ENCODE measurements around the gene HSD17B12. TPM values are rescaled to one million over a fixed set of nuclear protein-coding genes. Genes with fewer than 3 reads are reported as not detected.

Gene HSD17B12
- total RNA-seq, 2 experiments from 2014 or later: 31.7 to 33.8 TPM

GRCh38 chr11:43732225-43732624 is 51.7 kb downstream of the HSD17B12 start:
- no peak for DNase-seq
- H3K4me1 Mint-ChIP-seq (ENCODE audit: low read depth): peaks cover 11% of the 10 kb centered on the region
- H3K27me3 Mint-ChIP-seq (ENCODE audit: low read depth): no peaks in the 10 kb centered on the region
- peaks cover 39% of the 10 kb centered on the region for H3K36me3 Mint-ChIP-seq (ENCODE audit: low read depth)
- CTCF ChIA-PET: no interaction called here
- intact Hi-C loops (cut with micrococcal nuclease): no loop called here
- H3K4me3 Mint-ChIP-seq: no peak overlapping the region
- no peak overlapping the region for H3K27ac Mint-ChIP-seq
- peaks cover 2% of the 10 kb centered on the region for H3K9me3 Mint-ChIP-seq

GRCh38 chr11:43734256-43734655 is 53.7 kb downstream of the HSD17B12 start:
- CTCF ChIA-PET: no interaction called here

GRCh38 chr11:43735115-43735514 is 54.6 kb downstream of the HSD17B12 start:
- peaks cover 49% of the 10 kb centered on the region for H3K36me3 Mint-ChIP-seq (ENCODE audit: low read depth)
- no peaks in the 10 kb centered on the region for H3K27me3 Mint-ChIP-seq (ENCODE audit: low read depth)
- no peak overlapping the region for H3K4me3 Mint-ChIP-seq
- intact Hi-C loops (cut with micrococcal nuclease): no loop called here
- peaks cover 11% of the 10 kb centered on the region for H3K4me1 Mint-ChIP-seq (ENCODE audit: low read depth)
- no peak for DNase-seq
- CTCF ChIA-PET: no interaction called here
- no peak overlapping the region for H3K27ac Mint-ChIP-seq
- H3K9me3 Mint-ChIP-seq: peaks cover 2% of the 10 kb centered on the region

More at GRCh38 chr11:43734256-43734655, 53.7 kb downstream of the HSD17B12 start:
- peaks cover 47% of the 10 kb centered on the region for H3K36me3 Mint-ChIP-seq (ENCODE audit: low read depth)
- no peak overlapping the region for H3K27ac Mint-ChIP-seq
- intact Hi-C loops (cut with micrococcal nuclease): no loop called here
- no peaks in the 10 kb centered on the region for H3K27me3 Mint-ChIP-seq (ENCODE audit: low read depth)
- peaks cover 11% of the 10 kb centered on the region for H3K4me1 Mint-ChIP-seq (ENCODE audit: low read depth)
- no peak overlapping the region for H3K4me3 Mint-ChIP-seq
- no peak for DNase-seq
- peaks cover 2% of the 10 kb centered on the region for H3K9me3 Mint-ChIP-seq

- Mint-ChIP-seq H3K4me1 (ENCODE audit: low read depth) (peaks cover 11% of the 10 kb centered on the region), H3K9me3 (peaks cover 2% of the 10 kb centered on the region), H3K36me3 (ENCODE audit: low read depth) (peaks cover 55% of the 10 kb centered on the region), H3K27me3 (ENCODE audit: low read depth) (no peaks in the 10 kb centered on the region), H3K27ac (no peak overlapping the region), H3K4me3 (no peak overlapping the region)
- CTCF ChIA-PET: no interaction called here
- DNase-seq: no peak
- intact Hi-C loops (cut with micrococcal nuclease): no loop called here
Observed at GRCh38 chr11:43735961-43736360, 55.4 kb downstream of the HSD17B12 start.

- Mint-ChIP-seq H3K27ac (no peak overlapping the region), H3K36me3 (ENCODE audit: low read depth) (peaks cover 50% of the 10 kb centered on the region), H3K4me3 (no peak overlapping the region), H3K27me3 (ENCODE audit: low read depth) (no peaks in the 10 kb centered on the region), H3K4me1 (ENCODE audit: low read depth) (peaks cover 11% of the 10 kb centered on the region), H3K9me3 (peaks cover 2% of the 10 kb centered on the region)
- intact Hi-C loops (cut with micrococcal nuclease): no loop called here
- no peak for DNase-seq
- CTCF ChIA-PET: interaction anchor here (0.6 kb wide), 1 partner anchor 464 kb away, joined by 4 read pairs; no protein-coding TSS in a partner anchor
Observed at GRCh38 chr11:43736502-43737200, 56.1 kb downstream of the HSD17B12 start.

- Mint-ChIP-seq H3K4me1 (ENCODE audit: low read depth) (peaks cover 11% of the 10 kb centered on the region), H3K4me3 (no peak overlapping the region), H3K9me3 (peaks cover 2% of the 10 kb centered on the region), H3K27me3 (ENCODE audit: low read depth) (no peaks in the 10 kb centered on the region), H3K27ac (no peak overlapping the region), H3K36me3 (ENCODE audit: low read depth) (peaks cover 46% of the 10 kb centered on the region)
- intact Hi-C loops (cut with micrococcal nuclease): no loop called here
- DNase-seq: no peak
- CTCF ChIA-PET: interaction anchor here (0.6 kb wide), 1 partner anchor 465 kb away, joined by 4 read pairs; no protein-coding TSS in a partner anchor
Observed at GRCh38 chr11:43737201-43737590, 56.7 kb downstream of the HSD17B12 start.

GRCh38 chr11:43738600-43739409 is 58.3 kb downstream of the HSD17B12 start:
- CTCF ChIA-PET: no interaction called here
- H3K27me3 Mint-ChIP-seq (ENCODE audit: low read depth): no peaks in the 10 kb centered on the region
- peaks cover 11% of the 10 kb centered on the region for H3K4me1 Mint-ChIP-seq (ENCODE audit: low read depth)
- peaks cover 11% of the 10 kb centered on the region for H3K9me3 Mint-ChIP-seq
- peaks cover 46% of the 10 kb centered on the region for H3K36me3 Mint-ChIP-seq (ENCODE audit: low read depth)
- intact Hi-C loops (cut with micrococcal nuclease): no loop called here
- DNase-seq: no peak
- no peak overlapping the region for H3K27ac Mint-ChIP-seq
- no peak overlapping the region for H3K4me3 Mint-ChIP-seq

- H3K9me3 Mint-ChIP-seq: peaks cover 20% of the 10 kb centered on the region
- CTCF ChIA-PET: no interaction called here
- H3K4me3 Mint-ChIP-seq: no peak overlapping the region
- H3K36me3 Mint-ChIP-seq (ENCODE audit: low read depth): peaks cover 39% of the 10 kb centered on the region
- H3K27ac Mint-ChIP-seq: no peak overlapping the region
- intact Hi-C loops (cut with micrococcal nuclease): no loop called here
- DNase-seq: no peak
- H3K27me3 Mint-ChIP-seq (ENCODE audit: low read depth): no peaks in the 10 kb centered on the region
- no peaks in the 10 kb centered on the region for H3K4me1 Mint-ChIP-seq (ENCODE audit: low read depth)
Observed at GRCh38 chr11:43746670-43747069, 66.1 kb downstream of the HSD17B12 start.

GRCh38 chr11:43747130-43747802 is 66.7 kb downstream of the HSD17B12 start:
- Mint-ChIP-seq H3K4me1 (ENCODE audit: low read depth) (no peaks in the 10 kb centered on the region), H3K27me3 (ENCODE audit: low read depth) (no peaks in the 10 kb centered on the region), H3K27ac (no peak overlapping the region), H3K9me3 (peaks cover 20% of the 10 kb centered on the region), H3K36me3 (ENCODE audit: low read depth) (peaks cover 38% of the 10 kb centered on the region), H3K4me3 (no peak overlapping the region)
- CTCF ChIA-PET: no interaction called here
- intact Hi-C loops (cut with micrococcal nuclease): no loop called here
- no peak for DNase-seq

GRCh38 chr11:43748095-43748494 is 67.6 kb downstream of the HSD17B12 start:
- Mint-ChIP-seq H3K27ac (no peak overlapping the region), H3K36me3 (ENCODE audit: low read depth) (peaks cover 35% of the 10 kb centered on the region), H3K4me1 (ENCODE audit: low read depth) (no peaks in the 10 kb centered on the region), H3K27me3 (ENCODE audit: low read depth) (no peaks in the 10 kb centered on the region), H3K9me3 (peaks cover 19% of the 10 kb centered on the region), H3K4me3 (no peak overlapping the region)
- CTCF ChIA-PET: no interaction called here
- intact Hi-C loops (cut with micrococcal nuclease): no loop called here
- no peak for DNase-seq

- Mint-ChIP-seq H3K27ac (no peak overlapping the region), H3K27me3 (ENCODE audit: low read depth) (no peaks in the 10 kb centered on the region), H3K9me3 (peaks cover 8% of the 10 kb centered on the region), H3K36me3 (ENCODE audit: low read depth) (peaks cover 33% of the 10 kb centered on the region), H3K4me3 (no peak overlapping the region), H3K4me1 (ENCODE audit: low read depth) (no peaks in the 10 kb centered on the region)
- intact Hi-C loops (cut with micrococcal nuclease): no loop called here
- DNase-seq: no peak
- CTCF ChIA-PET: no interaction called here
Observed at GRCh38 chr11:43751726-43752125, 71.2 kb downstream of the HSD17B12 start.

- Mint-ChIP-seq H3K9me3 (no peaks in the 10 kb centered on the region), H3K27ac (no peak overlapping the region), H3K4me1 (ENCODE audit: low read depth) (no peaks in the 10 kb centered on the region), H3K36me3 (ENCODE audit: low read depth) (peaks cover 38% of the 10 kb centered on the region), H3K27me3 (ENCODE audit: low read depth) (no peaks in the 10 kb centered on the region), H3K4me3 (no peak overlapping the region)
- DNase-seq: no peak
- intact Hi-C loops (cut with micrococcal nuclease): no loop called here
- CTCF ChIA-PET: no interaction called here
Observed at GRCh38 chr11:43756575-43756974, 76.0 kb downstream of the HSD17B12 start.
